ENCODE results near the gene CEP170B.
"Not testable (repeated sequence)": the region's sequence is repeated elsewhere in the genome, so short reads cannot be mapped to it uniquely, and the experiment has no call there.

Gene CEP170B

GRCh38 chr14:104856869-104857860 lies 7.9 kb upstream of the CEP170B start:
- Mint-ChIP-seq H3K4me1 (ENCODE audit: low read depth) (no peaks in the 10 kb centered on the region), H3K27me3 (peaks cover 19% of the 10 kb centered on the region), H3K36me3 (ENCODE audit: low read depth) (no peaks in the 10 kb centered on the region), H3K27ac (no peak overlapping the region), H3K4me3 (no peak overlapping the region), H3K9me3 (no peaks in the 10 kb centered on the region)
- intact Hi-C loops (cut with micrococcal nuclease): no loop called here

GRCh38 chr14:104857931-104858330 lies 7.1 kb upstream of the CEP170B start:
- H3K4me3 Mint-ChIP-seq; H3K9me3 Mint-ChIP-seq; H3K4me1 Mint-ChIP-seq (ENCODE audit: low read depth); H3K36me3 Mint-ChIP-seq (ENCODE audit: low read depth); H3K27ac Mint-ChIP-seq; intact Hi-C loops (cut with micrococcal nuclease): not testable (repeated sequence)
- H3K27me3 Mint-ChIP-seq: peaks cover 13% of the 10 kb centered on the region

- H3K9me3 Mint-ChIP-seq: no peaks in the 10 kb centered on the region
- intact Hi-C loops (cut with micrococcal nuclease): no loop called here
- H3K36me3 Mint-ChIP-seq (ENCODE audit: low read depth): no peaks in the 10 kb centered on the region
- no peak overlapping the region for H3K4me3 Mint-ChIP-seq
- no peaks in the 10 kb centered on the region for H3K4me1 Mint-ChIP-seq (ENCODE audit: low read depth)
- peaks cover 6% of the 10 kb centered on the region for H3K27me3 Mint-ChIP-seq
- H3K27ac Mint-ChIP-seq: no peak overlapping the region
These were observed 6.1 kb upstream of the CEP170B start for GRCh38 chr14:104858811-104859426.

GRCh38 chr14:104859900-104860299 lies 5.2 kb upstream of the CEP170B start:
- no peak overlapping the region for H3K4me3 Mint-ChIP-seq
- no peaks in the 10 kb centered on the region for H3K36me3 Mint-ChIP-seq (ENCODE audit: low read depth)
- no peak overlapping the region for H3K27ac Mint-ChIP-seq
- H3K4me1 Mint-ChIP-seq (ENCODE audit: low read depth): peaks cover 3% of the 10 kb centered on the region
- intact Hi-C loops (cut with micrococcal nuclease): no loop called here
- H3K27me3 Mint-ChIP-seq: peaks cover 4% of the 10 kb centered on the region
- no peaks in the 10 kb centered on the region for H3K9me3 Mint-ChIP-seq

GRCh38 chr14:104860414-104860813 lies 4.7 kb upstream of the CEP170B start:
- H3K27me3 Mint-ChIP-seq: peaks cover 3% of the 10 kb centered on the region
- H3K9me3 Mint-ChIP-seq: no peaks in the 10 kb centered on the region
- no peaks in the 10 kb centered on the region for H3K36me3 Mint-ChIP-seq (ENCODE audit: low read depth)
- no peak overlapping the region for H3K27ac Mint-ChIP-seq
- H3K4me1 Mint-ChIP-seq (ENCODE audit: low read depth): peaks cover 3% of the 10 kb centered on the region
- intact Hi-C loops (cut with micrococcal nuclease): no loop called here
- no peak overlapping the region for H3K4me3 Mint-ChIP-seq

GRCh38 chr14:104863131-104863862 lies 1.8 kb upstream of the CEP170B start:
- Mint-ChIP-seq H3K4me3 (no peak overlapping the region), H3K27ac (no peak overlapping the region), H3K4me1 (ENCODE audit: low read depth) (peaks cover 3% of the 10 kb centered on the region), H3K27me3 (peaks cover 26% of the 10 kb centered on the region), H3K9me3 (no peaks in the 10 kb centered on the region), H3K36me3 (ENCODE audit: low read depth) (no peaks in the 10 kb centered on the region)
- intact Hi-C loops (cut with micrococcal nuclease): no loop called here

- no peaks in the 10 kb centered on the region for H3K9me3 Mint-ChIP-seq
- no peak overlapping the region for H3K27ac Mint-ChIP-seq
- intact Hi-C loops (cut with micrococcal nuclease): no loop called here
- H3K4me1 Mint-ChIP-seq (ENCODE audit: low read depth): peaks cover 3% of the 10 kb centered on the region
- H3K27me3 Mint-ChIP-seq: peaks cover 31% of the 10 kb centered on the region
- no peaks in the 10 kb centered on the region for H3K36me3 Mint-ChIP-seq (ENCODE audit: low read depth)
- no peak overlapping the region for H3K4me3 Mint-ChIP-seq
These were observed 1.2 kb upstream of the CEP170B start for GRCh38 chr14:104863923-104864266.

- intact Hi-C loops (cut with micrococcal nuclease): no loop called here
These were observed 594 bp upstream of the CEP170B start for GRCh38 chr14:104864267-104865080.

GRCh38 chr14:104865631-104866441 lies 768 bp downstream of the CEP170B start:
- no peak overlapping the region for H3K27ac Mint-ChIP-seq
- H3K4me1 Mint-ChIP-seq (ENCODE audit: low read depth): peaks cover 3% of the 10 kb centered on the region
- peak overlapping the region; percentile 60 for H3K4me3 Mint-ChIP-seq
- no peaks in the 10 kb centered on the region for H3K36me3 Mint-ChIP-seq (ENCODE audit: low read depth)
- peaks cover 37% of the 10 kb centered on the region for H3K27me3 Mint-ChIP-seq
- intact Hi-C loops (cut with micrococcal nuclease): no loop called here
- no peaks in the 10 kb centered on the region for H3K9me3 Mint-ChIP-seq

More at GRCh38 chr14:104864267-104865080, 594 bp upstream of the CEP170B start:
- peaks cover 3% of the 10 kb centered on the region for H3K4me1 Mint-ChIP-seq (ENCODE audit: low read depth)
- H3K27me3 Mint-ChIP-seq: peaks cover 33% of the 10 kb centered on the region
- peak overlapping the region; percentile 24 for H3K4me3 Mint-ChIP-seq
- H3K9me3 Mint-ChIP-seq: no peaks in the 10 kb centered on the region
- no peaks in the 10 kb centered on the region for H3K36me3 Mint-ChIP-seq (ENCODE audit: low read depth)
- no peak overlapping the region for H3K27ac Mint-ChIP-seq

GRCh38 chr14:104866451-104867370 lies 1.6 kb downstream of the CEP170B start:
- Mint-ChIP-seq H3K27ac (no peak overlapping the region), H3K9me3 (no peaks in the 10 kb centered on the region), H3K27me3 (peaks cover 43% of the 10 kb centered on the region), H3K36me3 (ENCODE audit: low read depth) (no peaks in the 10 kb centered on the region), H3K4me1 (ENCODE audit: low read depth) (peaks cover 3% of the 10 kb centered on the region), H3K4me3 (no peak overlapping the region)
- intact Hi-C loops (cut with micrococcal nuclease): no loop called here

- H3K4me3 Mint-ChIP-seq: no peak overlapping the region
- intact Hi-C loops (cut with micrococcal nuclease): no loop called here
- H3K27ac Mint-ChIP-seq: no peak overlapping the region
- H3K36me3 Mint-ChIP-seq (ENCODE audit: low read depth): no peaks in the 10 kb centered on the region
- H3K4me1 Mint-ChIP-seq (ENCODE audit: low read depth): peaks cover 6% of the 10 kb centered on the region
- peaks cover 46% of the 10 kb centered on the region for H3K27me3 Mint-ChIP-seq
- no peaks in the 10 kb centered on the region for H3K9me3 Mint-ChIP-seq
These were observed 2.4 kb downstream of the CEP170B start for GRCh38 chr14:104867371-104868059.
